NCI-H460 (cell line): ENCODE measurements around the gene STIMATE. TPM values are rescaled to one million over a fixed set of nuclear protein-coding genes. Genes with fewer than 3 reads are reported as not detected.

ENCODE experiments used
- DNase-seq: peaks from one replicate; pipeline ENCODE4 v3.0.0-alpha.2; 2016; ENCODE audit warnings: low read depth; ENCODE audit errors: extremely low read depth
- total RNA-seq: library from RNA; depleted of rRNA; stranded (reverse); fragments of >200 nt; shearing (Covaris generic); gene quantifications from 2 replicates; pipeline ENCODE4 v1.2.3, GENCODE V29; 2014

The STIMATE gene
- total RNA-seq, 1 experiment from 2014 or later, result 4.3 TPM

DNA sequence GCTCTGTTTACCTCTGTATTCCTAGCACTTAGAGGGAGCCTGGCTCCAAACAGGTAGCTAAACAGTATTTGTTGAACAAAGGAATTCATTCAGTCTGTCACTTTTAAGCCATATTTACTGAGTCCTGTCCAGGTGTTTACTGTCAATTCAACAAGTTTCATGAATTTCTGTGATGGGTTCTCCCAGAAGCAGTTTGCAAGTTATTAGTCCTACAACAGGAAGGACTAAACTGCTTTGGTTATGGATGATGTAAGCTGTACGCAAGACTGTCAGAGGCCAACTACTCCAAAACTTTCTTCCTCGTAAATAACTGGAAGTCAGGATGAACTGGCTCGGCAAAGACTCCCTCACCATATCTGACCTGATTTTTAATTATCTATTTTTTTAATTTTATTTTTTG is 25.1 kb downstream of the STIMATE start:
- DNase-seq, result peak; percentile 52

- DNase-seq, result no peak
Measured at GRCh38 chr3:52871761-52872160, 25.6 kb downstream of the STIMATE start.

- no peak for DNase-seq
Measured at GRCh38 chr3:52870471-52870870, 26.9 kb downstream of the STIMATE start.

GRCh38 chr3:52866427-52866826 is 30.9 kb downstream of the STIMATE start:
- DNase-seq, result no peak

GRCh38 chr3:52865994-52866393 is 31.4 kb downstream of the STIMATE start:
- DNase-seq, result no peak

DNA sequence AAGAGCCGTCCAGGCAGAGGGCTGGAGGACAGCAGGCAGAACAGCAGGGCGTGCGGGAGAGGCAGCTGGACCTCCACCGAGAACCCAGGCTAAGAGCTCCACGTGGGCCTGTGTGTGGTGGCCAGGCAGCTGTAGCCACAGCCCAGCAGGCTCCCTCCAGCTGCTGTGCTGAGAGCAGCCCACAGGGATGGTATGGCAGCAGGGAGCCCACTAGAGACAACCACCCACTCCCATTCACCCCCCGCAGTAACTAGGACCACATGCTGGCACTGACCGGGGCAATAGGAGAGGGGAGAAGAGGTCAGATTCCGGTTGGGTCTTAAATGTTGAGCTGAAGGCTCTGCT is 37.0 kb downstream of the STIMATE start:
- DNase-seq, result no peak

- no peak for DNase-seq
Measured at GRCh38 chr3:52859686-52860423, 37.5 kb downstream of the STIMATE start.

DNA sequence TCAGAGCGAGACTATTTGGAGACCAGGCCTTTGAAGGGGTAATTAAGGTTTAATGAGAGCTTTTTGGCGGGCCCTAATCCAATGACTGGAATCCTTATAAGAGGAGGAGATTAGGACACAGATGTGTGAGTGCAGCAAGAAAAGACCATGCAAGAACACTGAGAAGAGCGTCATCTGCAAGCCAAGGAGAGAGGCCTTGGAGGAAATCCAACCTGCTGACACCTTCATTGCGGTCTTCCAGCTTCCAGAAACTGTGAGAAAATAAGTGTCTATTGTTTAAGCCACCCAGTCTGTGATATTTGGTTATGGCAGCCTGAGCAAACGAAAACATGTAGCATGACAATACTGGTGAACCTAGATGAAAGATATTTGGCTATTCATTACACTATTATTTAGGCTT is 39.5 kb downstream of the STIMATE start:
- DNase-seq, result no peak

DNA sequence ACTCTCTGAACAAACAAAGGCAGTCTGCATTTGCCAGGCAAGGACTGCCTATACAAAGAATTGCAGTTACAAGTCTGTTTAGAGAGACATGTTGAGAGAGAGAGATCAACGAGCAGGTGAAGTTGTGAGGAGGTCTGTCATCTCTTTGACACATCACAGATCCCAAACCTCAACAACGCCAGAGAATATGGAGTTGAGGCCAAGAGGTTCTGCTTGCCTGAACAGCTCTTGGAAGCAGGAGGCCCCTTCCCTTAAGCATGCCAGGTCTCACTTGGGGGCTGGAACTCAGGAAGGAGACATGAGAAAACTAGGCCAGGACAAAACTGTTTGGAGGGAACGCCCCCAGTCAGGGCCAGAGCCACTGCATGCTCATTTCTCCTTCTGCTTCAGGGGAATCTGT is 40.2 kb downstream of the STIMATE start:
- no peak for DNase-seq

- DNase-seq, result no peak
Measured at GRCh38 chr3:52856666-52857065, 40.7 kb downstream of the STIMATE start.

DNA sequence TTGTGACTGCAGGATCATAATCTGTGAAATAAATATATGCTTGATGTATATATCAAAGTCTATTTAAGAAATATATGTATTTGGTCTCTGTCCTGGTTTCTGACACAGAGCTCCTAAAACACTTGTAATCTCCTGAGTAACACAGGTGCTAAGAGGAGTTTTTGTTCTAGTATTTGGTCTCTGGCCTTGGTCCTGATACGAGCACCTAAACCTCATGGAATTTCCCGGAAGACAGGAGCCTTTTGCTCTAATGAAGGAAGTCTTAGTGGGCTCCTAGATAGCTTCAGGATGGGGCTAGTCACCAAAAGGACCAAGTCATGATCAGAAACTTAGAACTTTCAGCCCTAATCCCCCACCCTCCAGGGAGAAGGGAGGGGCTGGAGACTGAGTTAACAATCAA is 43.3 kb downstream of the STIMATE start:
- DNase-seq, result no peak

DNA sequence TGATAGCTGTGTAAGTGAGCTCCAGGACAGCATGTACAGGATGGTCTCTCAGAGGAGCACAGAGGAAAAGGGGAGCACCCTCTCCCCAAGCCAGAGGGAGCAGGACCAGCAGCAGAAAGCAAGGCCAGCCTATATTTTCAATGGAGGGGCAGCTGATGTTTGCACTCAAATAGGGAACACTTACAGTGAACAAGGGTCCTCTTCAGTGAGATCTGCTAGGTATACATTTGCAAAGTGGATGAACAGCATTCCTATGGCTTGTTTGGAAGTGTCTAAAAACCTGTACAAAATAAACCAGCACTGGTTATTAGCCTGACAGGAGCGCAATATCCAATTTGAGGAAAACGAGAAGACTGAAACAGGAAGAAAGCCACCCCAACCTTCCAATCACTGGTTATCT is 44.9 kb downstream of the STIMATE start:
- DNase-seq, result no peak

GRCh38 chr3:52851348-52851747 is 46.0 kb downstream of the STIMATE start:
- peak; percentile 47 for DNase-seq

DNA sequence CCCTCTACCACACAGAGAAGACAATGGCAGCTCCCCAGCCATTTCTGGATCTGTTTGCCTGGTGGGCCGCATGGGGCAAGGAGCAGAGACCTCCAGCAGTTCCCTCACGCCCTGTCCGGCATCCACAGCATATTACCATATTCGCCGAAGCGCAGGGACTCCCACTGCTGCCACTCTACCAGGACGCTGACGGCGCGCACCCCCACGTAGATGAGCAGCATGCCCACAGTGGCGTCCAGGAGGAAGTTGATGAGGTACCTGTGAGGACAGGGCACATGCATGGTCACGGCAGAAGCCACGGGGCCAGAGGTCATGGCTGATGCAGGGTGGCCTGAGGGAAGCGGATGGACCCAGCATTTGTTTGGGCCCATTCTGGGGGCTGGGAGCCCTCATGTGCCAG is 47.7 kb downstream of the STIMATE start:
- no peak for DNase-seq

DNA sequence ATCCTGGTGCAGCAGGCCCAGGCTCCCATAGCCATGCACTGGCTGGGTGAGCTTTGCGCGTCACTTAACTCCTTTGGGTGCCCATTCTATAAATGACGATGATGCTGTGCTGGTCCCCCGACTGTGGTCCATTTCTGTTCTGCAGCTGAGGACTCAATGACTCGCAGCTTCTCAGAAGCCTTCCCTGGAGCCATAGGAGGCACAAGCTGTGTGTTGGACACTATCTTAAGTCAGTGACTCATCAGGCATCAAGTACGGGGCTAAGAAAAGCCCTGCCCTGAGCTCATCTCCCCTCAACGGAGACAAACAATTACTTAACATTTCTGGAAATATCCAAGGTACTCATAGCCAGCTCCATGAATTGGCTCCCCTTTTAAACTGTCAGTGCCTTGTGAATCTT is 48.7 kb downstream of the STIMATE start:
- DNase-seq, result no peak

GRCh38 chr3:52847726-52848125 is 49.6 kb downstream of the STIMATE start:
- DNase-seq, result no peak

DNA sequence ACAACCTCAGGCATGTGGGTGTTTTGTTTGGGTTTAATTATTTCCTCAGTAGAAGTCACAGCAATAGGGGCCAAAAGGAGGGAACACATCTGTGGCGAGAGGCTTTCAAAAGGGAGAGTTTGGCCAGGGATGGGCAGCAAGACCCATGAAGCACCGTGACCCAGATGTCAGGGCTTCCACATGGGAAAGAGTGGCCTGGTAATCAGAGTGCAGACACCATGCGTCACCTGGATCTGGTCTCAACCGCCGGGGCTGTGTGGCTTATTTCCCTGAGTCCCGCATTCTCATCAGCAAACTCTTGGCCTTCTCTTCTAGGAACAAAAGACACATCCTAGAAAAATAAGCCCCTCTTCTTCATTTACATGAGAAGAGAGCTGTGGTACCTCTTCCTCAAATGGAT is 50.1 kb downstream of the STIMATE start:
- DNase-seq, result no peak

DNA sequence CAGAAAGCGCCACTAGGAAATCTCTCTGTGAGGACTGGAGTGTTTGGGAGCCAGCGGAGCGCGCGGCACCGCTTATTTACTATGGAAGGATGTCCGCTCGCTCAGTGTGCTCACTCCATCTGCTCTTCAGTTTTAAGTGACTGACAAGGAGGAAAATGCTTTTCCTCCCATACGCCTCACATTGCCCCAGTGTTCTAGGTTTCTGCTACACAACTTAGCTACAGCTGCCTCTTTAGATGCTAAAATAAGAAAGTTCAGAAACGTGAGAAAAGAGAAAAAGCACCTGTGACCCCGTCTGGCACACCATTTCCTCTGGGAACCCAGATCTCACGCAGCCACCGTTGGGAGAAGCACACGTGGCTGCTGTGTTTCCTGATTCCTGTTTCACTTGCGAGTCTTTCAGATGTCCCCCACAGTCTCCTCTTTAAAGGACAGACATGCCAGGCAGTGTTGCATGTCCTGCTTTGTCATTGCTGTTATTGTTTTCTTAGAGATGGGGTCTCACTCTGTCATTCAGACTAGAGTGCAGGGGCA is 50.8 kb downstream of the STIMATE start:
- no peak for DNase-seq

GRCh38 chr3:52845691-52846431 is 51.5 kb downstream of the STIMATE start:
- no peak for DNase-seq

DNA sequence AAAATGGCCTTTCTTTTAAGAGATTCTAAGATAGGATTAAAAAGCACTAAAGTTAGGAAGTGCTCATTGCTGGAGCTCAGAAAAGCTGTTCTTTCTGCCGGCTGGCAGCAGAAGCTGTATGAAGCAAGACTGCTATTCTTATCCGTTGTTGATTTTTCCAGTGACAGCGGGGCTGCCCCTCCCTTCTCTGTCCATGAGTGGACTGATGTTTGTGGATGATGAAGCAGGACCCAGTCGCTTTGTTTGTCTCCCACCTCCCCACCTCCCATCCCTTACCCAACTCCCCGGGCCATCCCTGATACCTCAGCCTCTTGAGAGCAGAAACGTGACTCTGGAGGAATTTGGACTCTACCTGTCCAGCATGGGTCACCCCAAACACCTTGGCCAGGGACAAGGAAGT is 52.2 kb downstream of the STIMATE start:
- DNase-seq, result no peak

- no peak for DNase-seq
Measured at GRCh38 chr3:52844290-52844975, 52.9 kb downstream of the STIMATE start.

GRCh38 chr3:52843881-52844280 is 53.5 kb downstream of the STIMATE start:
- no peak for DNase-seq
